IPS DF 4.7 (cell line): Measurements from ENCODE around the gene TMED7.

Experiments used
- DNase-seq: peaks from one replicate; pipeline ENCODE4 v3.0.0-alpha.2; 2013; ENCODE audit warnings: low spot score; ENCODE audit errors: extremely low read depth

The TMED7 gene

GRCh38 chr5:115627295-115627865 lies 1.5 kb upstream of the TMED7 start:
- DNase-seq: no peak

GRCh38 chr5:115626445-115626823 lies 598 bp upstream of the TMED7 start:
- no peak for DNase-seq

DNA sequence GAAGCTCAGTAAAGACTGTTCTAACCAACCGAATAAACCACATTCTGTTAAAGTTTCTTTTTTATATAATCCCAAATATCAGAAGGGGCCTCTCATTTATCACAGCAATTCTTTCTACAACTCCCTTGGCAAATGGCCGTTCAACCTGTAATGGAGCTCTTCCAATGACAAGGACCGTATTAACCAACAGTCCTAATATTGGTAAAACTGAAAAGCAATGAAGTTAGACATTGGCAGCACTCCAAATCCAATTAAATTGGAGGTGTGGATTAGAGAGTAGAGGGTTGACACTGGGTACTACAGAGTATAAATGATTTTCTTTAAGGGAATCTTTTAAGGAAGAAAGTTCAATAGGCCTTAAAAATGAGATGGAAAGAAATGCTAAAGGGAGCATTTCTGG lies 842 bp downstream of the TMED7 start:
- no peak for DNase-seq

DNA sequence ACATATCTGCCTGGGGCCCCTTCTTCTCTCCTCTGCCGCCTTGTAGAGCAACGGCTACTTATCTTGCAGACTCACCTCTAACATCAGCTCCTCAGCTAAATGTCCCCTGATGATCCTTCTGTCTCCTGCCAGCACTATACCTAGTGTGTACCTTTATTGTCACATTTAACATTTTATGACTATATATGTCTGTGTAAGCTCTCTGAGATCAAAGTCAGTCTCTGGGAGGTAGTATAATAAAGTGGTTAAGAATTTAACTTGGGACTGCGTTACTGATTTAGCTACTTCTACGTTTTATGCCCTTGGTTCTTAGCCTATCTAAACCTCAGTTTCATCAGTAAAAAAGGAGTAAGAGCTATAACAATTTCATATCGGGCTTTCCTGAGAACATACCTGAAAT lies 2.2 kb downstream of the TMED7 start:
- DNase-seq: no peak

DNA sequence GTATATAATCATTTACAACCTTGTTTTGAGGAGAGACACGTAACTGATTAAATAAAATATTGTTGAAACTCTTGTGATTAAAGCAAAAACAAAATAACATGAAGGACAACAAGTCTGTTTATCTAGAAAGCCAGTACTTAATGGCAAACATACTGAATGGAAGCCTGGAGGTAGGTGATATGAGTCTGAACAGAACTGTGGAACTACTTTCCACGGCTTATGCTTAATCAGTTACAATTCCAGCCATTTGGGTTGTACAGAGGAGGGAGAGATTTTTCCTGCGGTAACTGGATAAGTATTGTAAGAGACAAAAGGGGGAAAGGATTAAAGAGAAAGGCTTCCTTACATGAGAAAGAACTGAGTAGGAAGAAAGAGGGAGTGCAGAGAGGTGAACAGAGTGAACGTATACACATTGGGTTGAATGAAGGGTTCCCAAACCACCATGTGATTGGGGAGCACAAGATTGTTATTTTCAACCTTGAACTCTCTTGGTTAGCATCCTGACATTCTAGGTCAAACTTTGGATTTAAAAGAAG lies 4.4 kb downstream of the TMED7 start:
- no peak for DNase-seq

DNA sequence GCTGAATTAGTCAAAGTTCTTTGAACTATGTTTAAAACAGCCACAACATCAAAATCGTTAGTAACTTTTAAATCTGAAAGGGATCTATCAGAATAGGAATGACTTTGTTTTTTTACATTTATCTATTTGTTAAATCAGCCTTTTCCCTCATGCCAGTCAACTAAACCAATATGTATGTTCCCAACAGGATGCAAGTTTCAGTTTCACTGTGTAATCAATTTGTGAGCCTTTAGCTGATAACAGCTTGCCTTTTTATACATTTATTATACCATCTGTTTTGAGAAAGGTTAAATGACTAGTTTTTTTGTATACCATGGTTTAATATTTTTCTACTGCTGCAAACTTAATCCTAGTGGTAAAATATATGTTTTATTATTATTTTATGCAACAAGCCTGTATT lies 8.9 kb downstream of the TMED7 start:
- no peak for DNase-seq

DNA sequence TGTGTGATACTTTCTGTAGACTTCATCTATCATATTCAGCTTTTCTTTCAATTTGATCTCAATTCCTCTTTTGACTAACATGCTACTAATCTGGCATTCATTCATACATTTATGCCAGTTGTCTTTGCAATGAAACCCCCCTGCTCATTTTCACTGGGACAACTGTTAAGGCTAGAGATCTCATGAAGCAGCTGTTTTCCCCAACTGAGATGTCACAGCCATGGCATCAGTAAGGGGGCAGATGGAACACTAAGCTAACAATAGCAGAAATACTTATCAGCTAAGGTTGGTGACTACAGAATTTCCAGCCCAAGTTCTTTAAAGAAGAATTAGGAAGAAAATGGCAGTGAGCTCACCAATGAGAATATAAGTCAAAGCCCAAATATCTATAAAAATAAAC lies 9.4 kb downstream of the TMED7 start:
- DNase-seq: no peak

GRCh38 chr5:115611873-115612272 lies 14.0 kb downstream of the TMED7 start:
- no peak for DNase-seq

DNA sequence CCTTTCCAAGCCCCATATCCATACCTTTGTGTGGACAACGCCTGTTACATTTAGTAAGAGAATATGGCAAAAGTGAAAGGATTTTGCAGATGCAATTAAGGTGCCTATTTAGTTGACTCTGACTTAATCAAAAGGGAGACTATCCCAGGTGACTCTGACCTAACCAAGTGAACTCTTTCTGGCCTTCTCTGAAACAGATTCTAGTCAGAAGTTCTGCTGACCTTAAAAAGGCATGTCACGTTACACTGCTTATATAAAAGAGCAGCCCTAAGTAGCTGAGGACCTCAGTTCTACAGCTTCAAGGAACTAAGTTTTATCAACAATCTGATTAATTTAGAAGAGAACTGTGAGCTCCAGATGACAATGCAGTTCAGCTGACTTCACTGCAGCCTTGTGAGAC lies 17.9 kb downstream of the TMED7 start:
- DNase-seq: no peak

DNA sequence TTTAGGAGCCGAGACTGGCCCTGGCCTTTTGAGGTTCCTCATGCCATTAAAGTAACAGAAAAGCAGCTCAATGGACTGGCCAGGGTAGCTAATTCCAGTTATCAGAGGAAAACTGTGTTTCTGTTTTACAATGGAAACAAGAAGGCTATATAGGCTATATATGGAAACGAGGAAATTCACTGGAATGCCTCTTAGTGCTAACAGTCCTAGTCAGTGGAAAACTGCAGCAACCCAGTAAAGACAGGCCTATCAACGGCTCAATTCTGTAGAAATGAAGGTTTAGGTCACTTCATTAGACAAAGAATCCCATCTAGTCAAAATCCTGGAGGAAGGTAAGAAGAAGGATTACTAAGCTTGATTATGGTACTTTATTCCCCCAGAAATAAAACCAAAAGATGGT lies 20.4 kb downstream of the TMED7 start:
- no peak for DNase-seq

DNA sequence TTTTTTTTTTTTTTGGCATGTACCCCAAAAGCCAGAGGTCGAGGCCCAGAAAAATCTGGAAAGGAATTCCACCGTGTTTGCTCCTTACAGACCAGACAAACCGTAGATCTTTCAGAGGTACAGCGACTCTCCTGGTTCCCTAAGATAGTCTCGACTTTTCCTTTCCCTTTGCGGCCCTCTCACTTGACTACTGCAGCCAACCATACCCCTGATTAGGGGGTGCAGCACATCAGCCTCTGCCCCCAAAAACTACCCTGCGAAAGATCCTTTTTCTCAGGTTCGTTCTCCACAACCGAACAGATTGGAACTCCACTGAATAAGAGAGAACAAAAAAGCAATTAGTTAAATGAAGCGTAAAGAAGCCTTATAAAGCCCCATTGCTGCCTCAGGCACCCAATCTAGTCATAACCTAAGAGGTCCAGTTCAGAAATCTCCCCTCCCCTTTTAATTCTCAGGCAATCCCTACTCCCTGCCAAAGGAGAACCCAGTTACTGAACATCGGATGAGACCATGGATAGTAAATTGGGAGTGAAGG lies 23.2 kb downstream of the TMED7 start:
- no peak for DNase-seq

DNA sequence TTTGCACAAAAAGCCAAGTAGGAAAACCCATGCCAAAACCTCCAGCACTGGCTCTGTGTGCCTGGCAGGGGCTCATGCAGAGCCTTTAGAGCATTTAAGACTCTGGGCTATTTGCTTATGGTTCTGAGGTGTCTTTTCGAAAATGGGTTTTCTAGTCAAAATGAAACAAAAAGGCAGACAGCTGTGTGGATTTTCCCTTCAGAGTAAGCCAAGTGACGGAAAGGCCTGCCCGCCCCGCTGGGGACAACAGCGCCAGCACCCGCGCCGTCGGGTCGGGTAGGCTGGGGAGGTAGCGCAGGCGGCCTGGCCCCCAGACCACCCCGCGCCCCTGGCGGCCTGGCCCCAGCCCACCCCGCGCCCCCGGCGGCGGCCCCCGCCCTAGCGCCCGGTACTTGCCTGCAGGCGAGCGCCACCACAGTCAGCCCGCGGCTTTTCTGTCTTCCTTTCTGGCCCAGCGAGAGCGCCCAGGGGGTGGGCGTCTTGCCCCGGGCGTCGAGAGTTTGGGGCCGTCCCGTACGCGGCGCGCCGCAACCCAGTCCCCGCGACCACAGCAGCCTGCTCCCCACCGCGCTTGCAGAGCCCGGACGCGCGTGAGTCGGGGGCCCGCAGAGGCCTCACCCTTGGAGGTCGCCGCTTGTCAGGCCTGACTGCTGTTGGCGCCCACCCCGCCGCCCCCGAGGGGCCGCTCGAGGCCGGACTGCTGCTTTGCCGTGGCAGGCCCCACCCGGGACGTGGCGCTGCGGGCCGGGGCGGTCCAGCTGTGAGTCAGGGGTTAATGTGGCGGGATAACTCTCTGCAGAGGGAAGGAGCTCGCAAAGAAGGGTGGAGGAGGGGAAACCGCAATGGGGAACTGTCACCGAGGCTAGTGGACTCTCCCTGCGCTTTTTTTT lies 23.9 kb downstream of the TMED7 start, which contains the start of gene TICAM2:
TICAM2 (minus strand) TSS at position 779 of the 890 bp plus-strand sequence. CDS start 21,223 bp downstream, outside the sequence.
- DNase-seq: no peak

GRCh38 chr5:115600766-115601165 lies 25.1 kb downstream of the TMED7 start:
- no peak for DNase-seq

DNA sequence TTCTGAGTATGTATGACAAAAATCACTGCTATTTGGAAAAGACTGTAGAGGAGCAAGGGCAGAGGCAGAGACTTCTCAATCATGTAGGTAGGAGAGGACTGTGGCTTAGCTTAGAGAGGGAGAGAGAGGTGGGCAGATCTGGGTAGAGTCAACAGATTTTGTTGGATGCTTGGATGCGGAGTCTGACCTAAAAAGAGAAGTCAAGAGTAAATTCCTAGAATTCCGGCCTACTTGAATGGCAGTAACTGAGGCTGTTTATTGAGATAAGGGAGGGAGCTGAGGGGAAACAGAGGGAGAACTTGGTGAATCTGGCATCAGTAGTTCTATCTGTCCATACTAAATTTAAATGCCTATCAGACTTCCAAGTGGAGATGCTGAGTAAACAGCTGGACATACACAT lies 25.9 kb downstream of the TMED7 start:
- DNase-seq: no peak

DNA sequence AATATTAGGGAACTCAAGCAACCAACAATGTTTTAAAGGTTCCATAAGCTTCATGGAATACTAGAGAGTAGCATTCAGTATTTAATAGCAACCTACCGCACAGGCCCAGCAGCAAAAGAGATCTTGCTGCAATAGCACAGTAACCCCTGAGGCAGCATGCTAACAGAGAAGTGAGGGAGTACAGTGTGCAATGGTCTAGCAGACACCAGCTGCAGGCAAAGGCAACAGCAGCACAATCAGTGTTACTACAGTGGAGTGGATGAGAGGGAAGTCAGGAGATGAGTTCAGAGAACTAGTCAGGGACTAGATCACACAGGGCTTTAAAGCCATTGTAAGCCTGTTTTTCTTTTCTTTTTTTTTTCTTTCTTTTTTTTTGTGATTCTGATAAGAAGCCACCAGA lies 26.3 kb downstream of the TMED7 start:
- DNase-seq: no peak

GRCh38 chr5:115594128-115595047 lies 31.4 kb downstream of the TMED7 start:
- no peak for DNase-seq

DNA sequence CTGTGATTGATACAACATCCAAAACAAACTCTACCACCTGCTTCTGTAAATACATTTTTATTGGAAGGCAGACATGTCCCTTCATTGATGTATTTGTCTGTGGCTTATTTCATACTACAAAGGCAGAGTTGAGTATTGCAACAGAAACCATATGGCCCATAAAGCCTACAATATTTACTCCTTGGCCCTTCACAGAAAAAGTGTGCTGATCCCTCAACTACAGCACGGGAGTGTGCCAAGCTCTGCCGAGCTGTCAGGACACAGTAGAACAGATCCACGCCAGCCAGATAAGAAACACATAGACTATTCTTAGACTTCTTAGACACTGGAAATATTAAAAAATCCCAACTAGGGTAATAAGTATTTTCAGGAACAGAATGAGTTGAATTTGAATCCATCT lies 36.8 kb downstream of the TMED7 start:
- DNase-seq: no peak

GRCh38 chr5:115588640-115589039 lies 37.2 kb downstream of the TMED7 start:
- DNase-seq: no peak

GRCh38 chr5:115586525-115587146 lies 39.2 kb downstream of the TMED7 start:
- DNase-seq: no peak

DNA sequence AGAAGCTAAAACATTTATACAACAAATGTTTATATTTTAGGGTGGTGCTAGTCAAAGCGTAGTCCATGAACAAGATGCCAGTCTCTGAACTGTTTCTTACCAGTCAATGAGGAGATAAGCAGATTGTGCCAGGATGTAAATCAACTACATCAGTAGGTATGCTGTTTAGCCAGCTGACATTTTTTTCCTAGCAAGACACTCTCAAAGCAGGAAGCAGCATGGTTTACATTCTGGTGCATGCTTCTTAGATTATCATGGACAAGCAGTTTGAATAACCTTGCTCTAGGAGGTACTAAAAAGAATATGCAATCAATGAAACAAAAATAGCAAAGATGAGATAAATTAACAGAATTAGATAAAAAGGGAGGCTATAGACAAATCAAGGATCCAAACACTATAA lies 40.6 kb downstream of the TMED7 start:
- no peak for DNase-seq

- DNase-seq: no peak
These were observed 41.3 kb downstream of the TMED7 start for GRCh38 chr5:115584501-115584900.
